SK-N-SH treated with all-trans-retinoic acid at 6 μM for 48 hours (cell line): ENCODE data around the gene C5orf34.
"Not testable (repeated sequence)": the region's sequence is repeated elsewhere in the genome, so short reads cannot be mapped to it uniquely, and the experiment has no call there.

Experiments used
- ATAC-seq: fragments of 200-7000 bp; cut with Tn5 transposase; 3 replicates; pipeline ENCODE4 v1.9.1; 2020; ENCODE audit warnings: mild to moderate bottlenecking, moderate library complexity
- ARNTL ChIP-seq: fragments of 450-650 bp; formaldehyde crosslinking; IDR thresholded peaks from 2 replicates; pipeline ENCODE4 v1.5.0; 2020; ENCODE audit warnings: low read depth, mild to moderate bottlenecking, moderate library complexity, borderline replicate concordance
- BACH2 ChIP-seq: fragments of 250-450 bp; sonication (Bioruptor Pico); IDR thresholded peaks from 2 replicates; pipeline ENCODE4 v1.9.0; 2021; ENCODE audit warnings: mild to moderate bottlenecking, borderline replicate concordance
- CREB5 ChIP-seq: fragments of 250-450 bp; sonication (Bioruptor Pico); IDR thresholded peaks from 2 replicates; pipeline ENCODE4 v1.5.1; 2020; ENCODE audit warnings: low read depth, mild to moderate bottlenecking, moderate library complexity
- CSDC2 ChIP-seq: fragments of 250-450 bp; sonication (Bioruptor Pico); IDR thresholded peaks from 2 replicates; pipeline ENCODE4 v1.5.0; 2020; ENCODE audit warnings: mild to moderate bottlenecking, moderate library complexity
- ESRRG ChIP-seq: fragments of 250-450 bp; sonication (Bioruptor Pico); IDR thresholded peaks from 2 replicates; pipeline ENCODE4 v1.6.1; 2021; ENCODE audit warnings: mild to moderate bottlenecking
- ISL1 ChIP-seq: fragments of 250-450 bp; sonication (Bioruptor Pico); IDR thresholded peaks from 2 replicates; pipeline ENCODE4 v2.1.2; 2022; ENCODE audit warnings: mild to moderate bottlenecking, moderate library complexity
- PPARA ChIP-seq: fragments of 250-450 bp; sonication (Bioruptor Pico); IDR thresholded peaks from 2 replicates; pipeline ENCODE4 v1.5.0; 2020; ENCODE audit warnings: mild to moderate bottlenecking, borderline replicate concordance
- RARB ChIP-seq: fragments of 250-450 bp; sonication (Bioruptor Pico); IDR thresholded peaks from 2 replicates; pipeline ENCODE4 v1.8.0; 2021; ENCODE audit warnings: mild to moderate bottlenecking, moderate library complexity
- SNAI2 ChIP-seq: fragments of 250-450 bp; sonication (Bioruptor Pico); IDR thresholded peaks from 2 replicates; pipeline ENCODE4 v1.5.0; 2020; ENCODE audit warnings: mild to moderate bottlenecking, moderate library complexity
- TCF4 ChIP-seq: fragments of 250-450 bp; sonication (Bioruptor Pico); IDR thresholded peaks from 2 replicates; pipeline ENCODE4 v1.8.0; 2021; ENCODE audit warnings: mild to moderate bottlenecking, moderate library complexity, borderline replicate concordance
- TOX ChIP-seq: fragments of 250-450 bp; sonication (Bioruptor Pico); IDR thresholded peaks from 2 replicates; pipeline ENCODE4 v1.8.0; 2021; ENCODE audit warnings: mild to moderate bottlenecking, moderate library complexity, borderline replicate concordance
- TSHZ2 ChIP-seq: fragments of 250-450 bp; sonication (Bioruptor Pico); IDR thresholded peaks from 2 replicates; pipeline ENCODE4 v1.5.0; 2020; ENCODE audit warnings: mild to moderate bottlenecking, moderate library complexity
- ZC3H10 ChIP-seq: fragments of 250-450 bp; sonication (Bioruptor Pico); IDR thresholded peaks from 2 replicates; pipeline ENCODE4 v1.5.1; 2021; ENCODE audit warnings: mild to moderate bottlenecking, moderate library complexity
- ZFP3 ChIP-seq: fragments of 250-450 bp; sonication (Bioruptor Pico); IDR thresholded peaks from 2 replicates; pipeline ENCODE4 v1.5.0; 2020; ENCODE audit warnings: mild to moderate bottlenecking, moderate library complexity
- ZFP30 ChIP-seq: fragments of 450-650 bp; formaldehyde crosslinking; IDR thresholded peaks from 2 replicates; pipeline ENCODE4 v1.5.0; 2022; ENCODE audit warnings: mild to moderate bottlenecking, moderate library complexity
- ZNF565 ChIP-seq: fragments of 450-650 bp; formaldehyde crosslinking; conservative IDR thresholded peaks from 2 replicates; pipeline ENCODE4 v1.5.0; 2020; ENCODE audit warnings: low read depth, mild to moderate bottlenecking, moderate library complexity
- ZNF70 ChIP-seq: fragments of 450-650 bp; formaldehyde crosslinking; IDR thresholded peaks from 2 replicates; pipeline ENCODE4 v1.5.0; 2020; ENCODE audit warnings: mild to moderate bottlenecking, moderate library complexity
- ZNF8 ChIP-seq: fragments of 450-650 bp; formaldehyde crosslinking; IDR thresholded peaks from 2 replicates; pipeline ENCODE4 v1.5.0; 2020; ENCODE audit warnings: mild to moderate bottlenecking, moderate library complexity
- TF ChIP-seq, protein P1 (sequence below): fragments of 250-450 bp; sonication (Bioruptor Pico); IDR thresholded peaks from 2 replicates; pipeline ENCODE4 v1.8.0; 2021; ENCODE audit warnings: low read depth, mild to moderate bottlenecking, moderate library complexity, borderline replicate concordance
- TF ChIP-seq, protein P2 (sequence below): fragments of 250-450 bp; sonication (Bioruptor Pico); IDR thresholded peaks from 2 replicates; pipeline ENCODE4 v1.8.0; 2020; ENCODE audit warnings: mild to moderate bottlenecking, moderate library complexity, borderline replicate concordance
- TF ChIP-seq, protein P3 (sequence below): fragments of 250-450 bp; sonication (Bioruptor Pico); IDR thresholded peaks from 2 replicates; pipeline ENCODE4 v1.5.1; 2021; ENCODE audit warnings: mild to moderate bottlenecking, moderate library complexity

Gene C5orf34

DNA sequence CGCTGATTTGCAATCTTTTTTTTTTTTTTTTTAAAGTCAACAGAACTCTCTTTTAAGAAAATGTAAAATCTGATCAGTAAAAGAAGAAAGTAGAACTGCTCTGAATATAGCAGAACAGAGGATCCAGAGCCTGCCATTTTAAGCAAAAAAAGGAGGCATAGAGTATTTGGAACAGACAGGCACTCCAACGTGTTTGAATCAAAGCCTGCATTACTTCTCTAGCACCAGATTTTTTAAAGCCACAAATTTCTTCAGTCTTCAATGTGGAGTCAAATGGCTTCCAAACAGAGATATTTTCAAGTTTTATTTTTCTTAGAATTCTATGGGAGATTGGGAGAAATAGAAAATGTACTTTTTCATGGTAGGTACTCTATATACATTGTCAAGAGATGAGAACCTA, 36.8 kb upstream of the C5orf34 start:
- no peak for ATAC-seq
- TF ChIP-seq BACH2 (CRISPR knock-in tag) (no peak), ZC3H10 (CRISPR knock-in tag) (no peak), ZNF70 (CRISPR knock-in tag) (no peak), ZNF565 (no peak), CSDC2 (CRISPR knock-in tag) (no peak), TOX (CRISPR knock-in tag) (no peak), PPARA (CRISPR knock-in tag) (no peak), ISL1 (CRISPR knock-in tag) (no peak), TCF4 (CRISPR knock-in tag) (no peak)

DNA sequence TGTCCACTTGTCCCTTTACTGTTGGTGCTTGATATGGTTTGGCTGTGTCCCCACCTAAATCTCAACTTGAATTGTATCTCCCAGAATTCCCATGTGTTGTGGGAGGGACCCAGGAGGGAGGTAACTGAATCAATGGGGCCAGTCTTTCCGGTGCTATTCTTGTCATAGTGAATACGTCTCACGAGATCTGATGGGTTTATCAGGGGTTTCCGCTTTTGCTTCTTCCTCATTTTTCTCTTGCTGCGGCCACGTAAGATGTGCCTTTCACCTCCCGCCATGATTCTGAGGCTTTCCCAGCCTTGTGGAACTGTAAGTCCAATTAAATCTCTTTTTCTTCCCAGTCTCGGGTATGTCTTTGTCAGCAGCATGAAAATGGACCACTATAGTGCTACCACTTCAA, 34.3 kb upstream of the C5orf34 start:
- not testable (repeated sequence) for ATAC-seq

DNA sequence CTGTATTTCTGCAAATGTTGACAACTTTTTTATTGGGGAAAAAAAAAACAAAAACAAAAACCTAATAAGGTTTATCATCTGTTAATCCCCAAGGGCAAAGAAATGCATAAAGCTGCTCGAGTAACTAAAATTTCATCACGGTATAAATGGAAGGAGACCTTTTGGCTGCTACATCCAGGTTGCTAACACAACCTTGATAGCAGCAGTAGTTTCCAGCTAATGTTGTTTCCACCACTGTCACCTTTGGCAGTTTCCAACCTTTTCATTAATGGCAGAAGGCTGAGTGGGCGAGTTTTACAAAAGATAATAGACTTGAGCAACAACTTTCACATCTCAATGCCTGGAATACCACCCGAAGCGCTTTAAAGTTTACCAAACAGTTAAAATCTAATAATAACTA, 33.4 kb upstream of the C5orf34 start:
- no peak for ATAC-seq
- TF ChIP-seq, protein P1, sequence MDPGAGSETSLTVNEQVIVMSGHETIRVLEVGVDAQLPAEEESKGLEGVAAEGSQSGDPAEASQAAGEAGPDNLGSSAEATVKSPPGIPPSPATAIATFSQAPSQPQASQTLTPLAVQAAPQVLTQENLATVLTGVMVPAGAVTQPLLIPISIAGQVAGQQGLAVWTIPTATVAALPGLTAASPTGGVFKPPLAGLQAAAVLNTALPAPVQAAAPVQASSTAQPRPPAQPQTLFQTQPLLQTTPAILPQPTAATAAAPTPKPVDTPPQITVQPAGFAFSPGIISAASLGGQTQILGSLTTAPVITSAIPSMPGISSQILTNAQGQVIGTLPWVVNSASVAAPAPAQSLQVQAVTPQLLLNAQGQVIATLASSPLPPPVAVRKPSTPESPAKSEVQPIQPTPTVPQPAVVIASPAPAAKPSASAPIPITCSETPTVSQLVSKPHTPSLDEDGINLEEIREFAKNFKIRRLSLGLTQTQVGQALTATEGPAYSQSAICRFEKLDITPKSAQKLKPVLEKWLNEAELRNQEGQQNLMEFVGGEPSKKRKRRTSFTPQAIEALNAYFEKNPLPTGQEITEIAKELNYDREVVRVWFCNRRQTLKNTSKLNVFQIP, result no peak

DNA sequence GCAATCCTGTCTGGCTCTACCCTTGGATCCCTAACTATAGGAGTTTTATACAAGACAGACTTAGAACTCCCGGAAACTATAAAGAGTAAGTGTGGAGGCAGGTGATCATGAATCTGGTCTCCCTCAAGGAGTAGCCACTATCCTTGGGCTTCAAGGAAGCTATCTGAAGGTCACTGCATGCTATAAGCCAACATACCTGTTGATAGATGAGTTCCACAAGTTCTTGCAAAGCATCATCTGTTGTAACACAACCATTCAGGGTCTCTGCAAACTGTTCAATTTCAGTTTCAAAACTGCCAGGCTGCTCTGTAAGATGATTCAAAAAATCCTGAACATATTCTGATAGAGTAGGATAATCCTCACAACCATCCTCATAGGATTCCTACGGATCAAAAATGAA, 32.6 kb upstream of the C5orf34 start:
- ATAC-seq, result no peak
- TF ChIP-seq ZFP30 (CRISPR knock-in tag) (no peak), TOX (CRISPR knock-in tag) (no peak), ZNF8 (CRISPR knock-in tag) (no peak), SNAI2 (no peak), ARNTL (no peak), ISL1 (CRISPR knock-in tag) (no peak), RARB (CRISPR knock-in tag) (no peak), CREB5 (no peak), ZNF70 (CRISPR knock-in tag) (no peak), TCF4 (CRISPR knock-in tag) (no peak), TSHZ2 (CRISPR knock-in tag) (no peak), ZC3H10 (CRISPR knock-in tag) (no peak), ESRRG (no peak), CSDC2 (CRISPR knock-in tag) (no peak), ZFP3 (CRISPR knock-in tag) (no peak)
- TF ChIP-seq, protein P2, sequence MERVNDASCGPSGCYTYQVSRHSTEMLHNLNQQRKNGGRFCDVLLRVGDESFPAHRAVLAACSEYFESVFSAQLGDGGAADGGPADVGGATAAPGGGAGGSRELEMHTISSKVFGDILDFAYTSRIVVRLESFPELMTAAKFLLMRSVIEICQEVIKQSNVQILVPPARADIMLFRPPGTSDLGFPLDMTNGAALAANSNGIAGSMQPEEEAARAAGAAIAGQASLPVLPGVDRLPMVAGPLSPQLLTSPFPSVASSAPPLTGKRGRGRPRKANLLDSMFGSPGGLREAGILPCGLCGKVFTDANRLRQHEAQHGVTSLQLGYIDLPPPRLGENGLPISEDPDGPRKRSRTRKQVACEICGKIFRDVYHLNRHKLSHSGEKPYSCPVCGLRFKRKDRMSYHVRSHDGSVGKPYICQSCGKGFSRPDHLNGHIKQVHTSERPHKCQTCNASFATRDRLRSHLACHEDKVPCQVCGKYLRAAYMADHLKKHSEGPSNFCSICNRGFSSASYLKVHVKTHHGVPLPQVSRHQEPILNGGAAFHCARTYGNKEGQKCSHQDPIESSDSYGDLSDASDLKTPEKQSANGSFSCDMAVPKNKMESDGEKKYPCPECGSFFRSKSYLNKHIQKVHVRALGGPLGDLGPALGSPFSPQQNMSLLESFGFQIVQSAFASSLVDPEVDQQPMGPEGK (CRISPR knock-in tag), result no peak
- TF ChIP-seq, protein P3, sequence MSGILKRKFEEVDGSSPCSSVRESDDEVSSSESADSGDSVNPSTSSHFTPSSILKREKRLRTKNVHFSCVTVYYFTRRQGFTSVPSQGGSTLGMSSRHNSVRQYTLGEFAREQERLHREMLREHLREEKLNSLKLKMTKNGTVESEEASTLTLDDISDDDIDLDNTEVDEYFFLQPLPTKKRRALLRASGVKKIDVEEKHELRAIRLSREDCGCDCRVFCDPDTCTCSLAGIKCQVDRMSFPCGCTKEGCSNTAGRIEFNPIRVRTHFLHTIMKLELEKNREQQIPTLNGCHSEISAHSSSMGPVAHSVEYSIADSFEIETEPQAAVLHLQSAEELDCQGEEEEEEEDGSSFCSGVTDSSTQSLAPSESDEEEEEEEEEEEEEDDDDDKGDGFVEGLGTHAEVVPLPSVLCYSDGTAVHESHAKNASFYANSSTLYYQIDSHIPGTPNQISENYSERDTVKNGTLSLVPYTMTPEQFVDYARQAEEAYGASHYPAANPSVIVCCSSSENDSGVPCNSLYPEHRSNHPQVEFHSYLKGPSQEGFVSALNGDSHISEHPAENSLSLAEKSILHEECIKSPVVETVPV (CRISPR knock-in tag), result no peak
- TF ChIP-seq, protein P1, result no peak
- TF ChIP-seq, all 23 proteins: peak for 0
